CD4-positive, alpha-beta T cell (primary cell): ENCODE results near the gene AK9. TPM values are rescaled to one million over a fixed set of nuclear protein-coding genes. Genes with fewer than 3 reads are reported as not detected.
A peak's percentile ranks its signal among the peaks of the same experiment; 100 is the strongest.

Source experiments
- ATAC-seq: fragments of 200-7000 bp; cut with Tn5 transposase; one replicate; pipeline ENCODE4 v1.10.0; 2022; ENCODE audit warnings: mild to moderate bottlenecking; ENCODE audit not compliant: poor library complexity
- CTCF ChIA-PET: fragments of 350-600 bp; sonication (Branson Sonifier 250); formaldehyde crosslinking; loops from one replicate; lab custom pipeline; 2021; ENCODE audit warnings: antibody characterized with exemption, inconsistent platforms; lab: Charles Lee
- POLR2A ChIA-PET: fragments of 350-600 bp; sonication (Branson Sonifier 250); formaldehyde crosslinking; loops from one replicate; lab custom pipeline; 2021; ENCODE audit warnings: antibody characterized with exemption, inconsistent platforms; lab: Charles Lee
- DNase-seq, 14 experiments: peaks; one replicate each; pipeline ENCODE4 v3.0.0-alpha.2; 2013 to 2020; ENCODE audit warnings: mixed read lengths in 2 of 14
- H3K27ac ChIP-seq, 2 donors: one replicate each; pipeline versions ENCODE4 v1.5.1 to v1.7.0; 2013; ENCODE audit warnings: low read length in 2 of 2, low read depth in 1 of 2, mild to moderate bottlenecking in 1 of 2
- H3K27me3 ChIP-seq, 2 experiments: 1 replicate in 1 of 2; 2 replicates in 1 of 2; pipeline versions ENCODE4 v1.6.1 to v1.7.0; 2013; ENCODE audit warnings: low read length in 2 of 2, control low read depth in 1 of 2, mild to moderate bottlenecking in 1 of 2, moderate library complexity in 1 of 2; ENCODE audit not compliant: insufficient read depth in 2 of 2, control insufficient read depth in 1 of 2
- H3K36me3 ChIP-seq: one replicate; pipeline ENCODE4 v1.6.1; 2013; ENCODE audit warnings: low read length, control low read depth; ENCODE audit not compliant: insufficient read depth
- H3K4me1 ChIP-seq: one replicate; pipeline ENCODE4 v1.6.1; 2013; ENCODE audit warnings: low read length, control low read depth; ENCODE audit not compliant: insufficient read depth
- H3K4me3 ChIP-seq: one replicate; pipeline ENCODE4 v1.5.1; 2013; ENCODE audit warnings: mild to moderate bottlenecking, low read length, moderate library complexity
- H3K9me3 ChIP-seq, 2 experiments: 1 replicate in 1 of 2; 2 replicates in 1 of 2; pipeline versions ENCODE4 v1.6.1 to v1.7.0; 2013; ENCODE audit warnings: low read length in 2 of 2, mild to moderate bottlenecking in 2 of 2, control low read depth in 1 of 2, moderate library complexity in 1 of 2; ENCODE audit not compliant: control insufficient read depth in 1 of 2, insufficient read depth in 1 of 2
- H3K27ac Mint-ChIP-seq: one replicate; pipeline ENCODE4 v1.8.0; 2020; ENCODE audit warnings: mixed read lengths
- H3K27me3 Mint-ChIP-seq: one replicate; pipeline ENCODE4 v1.8.0; 2021; ENCODE audit warnings: mixed read lengths
- H3K36me3 Mint-ChIP-seq: one replicate; pipeline ENCODE4 v1.8.0; 2021; ENCODE audit warnings: low read depth, mixed read lengths
- H3K4me1 Mint-ChIP-seq: one replicate; pipeline ENCODE4 v1.8.0; 2021; ENCODE audit warnings: low read depth, mixed read lengths
- H3K4me3 Mint-ChIP-seq: one replicate; pipeline ENCODE4 v1.8.0; 2020; ENCODE audit warnings: mild to moderate bottlenecking, mixed read lengths
- H3K9me3 Mint-ChIP-seq: one replicate; pipeline ENCODE4 v1.8.0; 2020; ENCODE audit warnings: mixed read lengths
- CTCF ChIP-seq: fragments of 200-600 bp; IDR thresholded peaks from one replicate; pipeline ENCODE4 v1.8.0; 2022; ENCODE audit warnings: antibody characterized with exemption, mild to moderate bottlenecking
- intact Hi-C, 2 experiments: fragments of 100-400 bp; cut with DNase I in 1 of 2; cut with micrococcal nuclease in 1 of 2; formaldehyde crosslinking; loops; one replicate each; pipeline versions ENCODE4 v1.15.1 to v1.9.0; 2023 to 2025; cut with DNase I, micrococcal nuclease
- total RNA-seq, 174 experiments: library from RNA in 2 of 174; stranded (reverse) in 2 of 174; gene quantifications; one replicate each; pipeline ENCODE4 v1.2.3 and lab custom pipeline; 2021 to 2026

Gene AK9
- total RNA-seq, 2 experiments from 2014 or later: 5.3 to 6.6 TPM

DNA sequence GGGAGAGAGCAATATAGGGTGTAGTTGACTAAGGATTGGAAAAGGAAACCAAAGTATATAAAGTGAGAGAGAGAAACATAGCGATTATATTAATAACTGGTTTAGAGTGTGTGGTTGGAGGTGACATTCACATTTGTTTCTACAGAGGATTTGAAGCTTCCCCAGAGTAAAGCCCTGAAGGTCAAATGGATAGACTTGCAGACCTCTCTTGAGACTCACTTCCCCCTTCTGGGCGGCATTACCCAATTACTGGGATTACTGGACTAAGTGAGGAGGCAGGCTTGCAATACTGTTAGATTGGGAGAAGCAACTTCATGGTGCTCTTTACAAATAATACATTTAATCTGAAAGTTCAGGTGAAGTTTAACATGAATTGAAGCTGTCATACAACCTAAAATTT is 10.8 kb upstream of the AK9 start:
- ATAC-seq (no peak), DNase-seq (peak in 1 of 14 experiments; percentile 31)
- Mint-ChIP-seq H3K27ac (no peak overlapping the region), H3K4me3 (no peak overlapping the region), H3K9me3 (no peaks in the 10 kb centered on the region), H3K36me3 (peaks cover 10% of the 10 kb centered on the region), H3K27me3 (no peaks in the 10 kb centered on the region), H3K4me1 (peaks cover 38% of the 10 kb centered on the region)
- Histone ChIP-seq H3K36me3 (no peaks in the 10 kb centered on the region), H3K9me3 (no peaks in the 10 kb centered on the region), H3K4me3 (no peak overlapping the region), H3K4me1 (no peaks in the 10 kb centered on the region), H3K27me3 (no peaks in the 10 kb centered on the region), H3K27ac (no peak overlapping the region)
- CTCF ChIA-PET: interaction anchor here (2.6 kb wide), 1 partner anchor 11 kb away, joined by 8 read pairs; the partner anchor contains the start of genes AK9 and FIG4
- POLR2A ChIA-PET: no interaction called here
- TF ChIP-seq CTCF: no peak
- intact Hi-C loops: loop anchor here (2.0 to 10.0 kb wide), 2 partner anchors 13 to 1283 kb away; partner anchors contain the start of gene RPF2 (in 1 of the 2)

DNA sequence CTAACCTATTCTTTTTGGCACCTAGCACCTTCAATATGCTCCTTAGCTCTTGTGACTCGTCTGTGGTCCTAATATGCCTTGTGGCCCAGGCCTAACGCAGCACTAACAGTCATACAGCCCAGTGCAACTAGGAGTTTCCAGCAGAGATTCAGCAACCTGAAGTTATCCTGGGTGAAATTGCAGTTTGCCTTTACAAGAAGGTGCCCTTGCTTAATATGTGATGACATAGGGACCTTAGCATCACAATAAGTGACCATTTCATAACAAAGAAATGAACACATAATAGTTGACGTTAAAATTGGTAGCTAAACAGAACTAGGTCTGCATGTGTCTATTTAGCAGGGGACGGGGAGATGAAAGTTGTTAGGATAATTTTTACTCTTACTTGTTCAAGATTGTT is 10.2 kb upstream of the AK9 start:
- no peak overlapping the region for H3K4me3 Mint-ChIP-seq
- ChIA-PET CTCF (interaction anchor here (2.6 kb wide), 1 partner anchor 10 kb away, joined by 8 read pairs; the partner anchor contains the start of genes AK9 and FIG4), POLR2A (no interaction called here)
- intact Hi-C loops: loop anchor here in 1 of 2 experiments (10.0 kb wide), 1 partner anchor 1284 kb away; the partner anchor contains the start of gene RPF2
- H3K9me3 Mint-ChIP-seq: no peaks in the 10 kb centered on the region
- peaks cover 12% of the 10 kb centered on the region for H3K36me3 Mint-ChIP-seq
- H3K27me3 Mint-ChIP-seq: no peaks in the 10 kb centered on the region
- no peak overlapping the region for H3K4me3 ChIP-seq
- no peak for TF ChIP-seq CTCF
- DNase-seq: no peak
- H3K4me1 ChIP-seq: no peaks in the 10 kb centered on the region
- H3K36me3 ChIP-seq: peaks cover 2% of the 10 kb centered on the region
- no peak overlapping the region for H3K27ac ChIP-seq
- no peaks in the 10 kb centered on the region for H3K9me3 ChIP-seq
- no peak overlapping the region for H3K27ac Mint-ChIP-seq
- no peak for ATAC-seq
- H3K27me3 ChIP-seq: no peaks in the 10 kb centered on the region
- H3K4me1 Mint-ChIP-seq: peaks cover 32% of the 10 kb centered on the region

GRCh38 chr6:109696355-109696754 is 5.4 kb upstream of the AK9 start:
- Histone ChIP-seq H3K36me3 (peaks cover 3% of the 10 kb centered on the region), H3K4me3 (no peak overlapping the region), H3K4me1 (peaks cover 3% of the 10 kb centered on the region), H3K27me3 (no peaks in the 10 kb centered on the region), H3K27ac (no peak overlapping the region), H3K9me3 (no peaks in the 10 kb centered on the region)
- H3K4me1 Mint-ChIP-seq: peaks cover 21% of the 10 kb centered on the region
- peaks cover 24% of the 10 kb centered on the region for H3K36me3 Mint-ChIP-seq
- no peak overlapping the region for H3K4me3 Mint-ChIP-seq
- intact Hi-C loops: loop anchor here (10.0 kb wide), 3 partner anchors 242 to 1402 kb away; partner anchors contain the start of genes AFG1L (in 1 of the 2) and MICAL1 (in 1 of the 2)
- CTCF ChIA-PET: interaction anchor here (1.2 kb wide), 1 partner anchor 9 kb away, joined by 6 read pairs; no protein-coding TSS in a partner anchor
- no peak for ATAC-seq
- no peak for DNase-seq
- TF ChIP-seq CTCF: no peak
- no peaks in the 10 kb centered on the region for H3K9me3 Mint-ChIP-seq
- POLR2A ChIA-PET: no interaction called here
- no peak overlapping the region for H3K27ac Mint-ChIP-seq
- no peaks in the 10 kb centered on the region for H3K27me3 Mint-ChIP-seq
